Heart right ventricle (tissue), 16 donors: Measurements from ENCODE around the gene TAF12. TPM values are rescaled to one million over a fixed set of nuclear protein-coding genes. Genes with fewer than 3 reads are reported as not detected.

Source experiments
- ATAC-seq, 8 donors: fragments of 200-7000 bp; cut with Tn5 transposase; one replicate each; pipeline ENCODE4 v1.9.1; 2020; ENCODE audit warnings: mild to moderate bottlenecking in 8 of 8, moderate library complexity in 8 of 8, moderate number of reproducible peaks in 1 of 8
- DNase-seq, 2 donors: peaks; one replicate each; pipeline ENCODE4 v3.0.0-alpha.2; 2020
- H3K27ac ChIP-seq, 10 donors: fragments of 200-600 bp; sonication (generic) in 2 of 10; one replicate each; pipeline versions ENCODE4 v1.5.0 to v1.8.0; 2020 to 2022; ENCODE audit warnings: mild to moderate bottlenecking in 3 of 10
- H3K27me3 ChIP-seq, 7 donors: fragments of 200-600 bp; one replicate each; pipeline ENCODE4 v1.8.0; 2021 to 2022; ENCODE audit warnings: mild to moderate bottlenecking in 2 of 7
- H3K36me3 ChIP-seq, 9 donors: fragments of 200-600 bp; sonication (generic) in 1 of 9; one replicate each; pipeline versions ENCODE4 v1.5.0 to v1.8.0; 2020 to 2022; ENCODE audit warnings: mild to moderate bottlenecking in 2 of 9
- H3K4me1 ChIP-seq, 9 donors: fragments of 200-600 bp; sonication (generic) in 1 of 9; one replicate each; pipeline versions ENCODE4 v1.5.0 to v1.8.0; 2020 to 2022; ENCODE audit warnings: mild to moderate bottlenecking in 4 of 9
- H3K4me3 ChIP-seq, 10 donors: fragments of 200-600 bp; sonication (generic) in 2 of 10; one replicate each; pipeline versions ENCODE4 v1.5.0 to v1.8.0; 2020 to 2022; ENCODE audit warnings: mild to moderate bottlenecking in 7 of 10, moderate library complexity in 2 of 10
- H3K9me3 ChIP-seq, 11 donors: fragments of 200-600 bp in 10 of 11; sonication (generic) in 2 of 11; one replicate each; pipeline versions ENCODE4 v1.5.0 to v1.8.0; 2013 to 2022; ENCODE audit warnings: mild to moderate bottlenecking in 2 of 11, control low read depth in 1 of 11, moderate library complexity in 1 of 11
- CTCF ChIP-seq, 9 donors: fragments of 200-600 bp; sonication (generic) in 2 of 9; IDR thresholded peaks; one replicate each; pipeline versions ENCODE4 v1.5.0 to v1.8.0; 2021 to 2022; ENCODE audit warnings: antibody characterized with exemption in 9 of 9, mild to moderate bottlenecking in 5 of 9, moderate library complexity in 1 of 9
- WGBS, 2 donors: extraction: QIAGEN DNeasy Blood & Tissue Kit; methylation state at CpG; one replicate each; pipeline ENCODE4 v1.1.7; 2013; ENCODE audit warnings: inconsistent platforms in 1 of 2; 5-methylcytosine and 5-hydroxymethylcytosine counted together
- intact Hi-C, 10 donors: fragments of 100-400 bp; cut with DNase I; formaldehyde crosslinking; loops; one replicate each; pipeline versions ENCODE4 v1.11.1 to v1.14.2; 2022
- polyA plus RNA-seq, 2 donors: library from polyadenylated mRNA; stranded (reverse); fragments of 200-250 nt; gene quantifications; one replicate each; pipeline ENCODE4 v1.2.3, GENCODE V29; 2013
- total RNA-seq, 10 donors: library from RNA; stranded (reverse); fragmentation: NEBNext Ultra II Directional in 3 of 10; extraction: Animal tissue kit (Norgen Biotek cat#: 25700) in 3 of 10; gene quantifications; one replicate each; pipeline versions ENCODE4 v1.2.1 to v1.2.4, GENCODE V29; 2021 to 2023
- donor health status: Arrhythmogenic right ventricular cardiomyopathy.
- donor health status: ischemic (EF 13 %, LVEDD 7.1; RV severe dilation, severe dysfunction).
- donor health status: healthy with polysubstance abuse.
- donor health status: DM: no; HTN: yes; CAD: no.
- donor health status: DM: no; HTN: no; CAD: no.
- donor health status: ischemic (EF 25% LVEDD 6.9; RV normal size, moderate dysfunction).
- donor health status: ischemic (EF 25% LVEDD 5.7; RV mildly dilated, moderate dysfunction).
- donor health status: healthy.
- donor health status: DM: yes; HTN: yes; CAD: no.
- donor health status: Ischemic cardiomyopathy.
- donor health status: ischemic (EF 35%, LVEDD 5.7; RV mildly dilated, moderate dysfunction).
- donor health status: nonischemic (EF 11% LVEDD 7.7; RV severe dilation, severe dysfunction).
- donor health status: DM: yes; HTN: yes; CAD: no.
- donor health status: PGD.
- donor health status: ischemic (EF 29% LVEDD 5.4; RV normal size, mild dysfunction).
- donor health status: nonischemic (EF 23%, LVEDD 6.1; RV moderate dilation, normal function).

The TAF12 gene
- total and polyA plus RNA-seq, 12 donors: 17.2 to 41.6 (median 20.7) TPM

DNA sequence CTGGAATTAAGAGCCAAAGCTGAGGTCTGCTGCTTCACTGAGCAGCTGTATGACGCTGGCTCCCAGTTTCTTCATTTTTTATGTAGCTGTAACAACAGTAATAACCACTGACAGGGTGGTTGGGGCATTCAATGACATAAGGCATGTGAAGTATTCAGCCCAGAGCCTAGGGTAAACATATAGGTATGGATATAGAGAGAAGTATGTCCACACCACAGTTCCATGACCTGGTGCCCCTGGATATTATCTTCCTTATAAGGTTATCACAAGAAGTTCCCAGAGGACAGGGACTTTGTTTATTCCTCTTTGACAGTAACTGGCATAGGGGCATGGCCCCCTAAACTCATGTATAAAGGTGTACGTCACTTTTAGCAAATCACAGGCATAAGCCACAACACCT is 36.1 kb downstream of the TAF12 start:
- H3K27me3 ChIP-seq: no peaks in the 10 kb centered on the region
- no peaks in the 10 kb centered on the region for H3K9me3 ChIP-seq
- H3K27ac ChIP-seq: no peak overlapping the region
- peaks cover 0 to 10% (median 0%) of the 10 kb centered on the region in 9 donors for H3K4me1 ChIP-seq
- WGBS, 2 donors: 88 to 91% methylated on average over 2 of the region's 2 CpGs
- TF ChIP-seq CTCF (IDR thresholded peaks at IDR 0.05): no peak
- ATAC-seq (no peak), DNase-seq (no peak)
- intact Hi-C loops: loop anchor here in 3 of 10 donors (2.0 to 10.0 kb wide), 3 partner anchors 52 to 242 kb away; partner anchors contain the start of genes PHACTR4 (in 1 of the 3) and TRNAU1AP (in 1 of the 3)
- H3K36me3 ChIP-seq: peaks cover 0 to 97% (median 70%) of the 10 kb centered on the region in 9 donors
- no peak overlapping the region for H3K4me3 ChIP-seq

GRCh38 chr1:28604962-28605361 is 37.9 kb downstream of the TAF12 start:
- no peak for TF ChIP-seq CTCF (IDR thresholded peaks at IDR 0.05)
- Histone ChIP-seq H3K9me3 (no peaks in the 10 kb centered on the region), H3K4me1 (peaks cover 0 to 15% (median 0%) of the 10 kb centered on the region in 9 donors), H3K27me3 (no peaks in the 10 kb centered on the region), H3K4me3 (no peak overlapping the region), H3K36me3 (peaks cover 0 to 92% (median 55%) of the 10 kb centered on the region in 9 donors), H3K27ac (no peak overlapping the region)
- 82 to 92% methylated on average over 6 of the region's 6 CpGs for WGBS, 2 donors
- ATAC-seq (no peak), DNase-seq (no peak)
- intact Hi-C loops: loop anchor here in 8 of 10 donors (2.0 to 10.0 kb wide), 7 partner anchors 50 to 248 kb away; partner anchors contain the start of genes PHACTR4 (in 1 of the 8) and TRNAU1AP (in 1 of the 8)

- H3K27me3 ChIP-seq: no peaks in the 10 kb centered on the region
- no peak overlapping the region for H3K27ac ChIP-seq
- H3K36me3 ChIP-seq: peaks cover 0 to 87% (median 49%) of the 10 kb centered on the region in 9 donors
- intact Hi-C loops: loop anchor here in 8 of 10 donors (2.0 to 10.0 kb wide), 7 partner anchors 50 to 247 kb away; partner anchors contain the start of genes PHACTR4 (in 1 of the 8) and TRNAU1AP (in 1 of the 8)
- H3K4me3 ChIP-seq: no peak overlapping the region
- TF ChIP-seq CTCF (IDR thresholded peaks at IDR 0.05): no peak
- peaks cover 0 to 15% (median 0%) of the 10 kb centered on the region in 9 donors for H3K4me1 ChIP-seq
- no peak for ATAC-seq
- DNase-seq: no peak
- 66 to 79% methylated on average over 5 of the region's 5 CpGs for WGBS, 2 donors
- no peaks in the 10 kb centered on the region for H3K9me3 ChIP-seq
Observed at GRCh38 chr1:28604411-28604810, 38.5 kb downstream of the TAF12 start.

GRCh38 chr1:28602536-28603439 is 40.1 kb downstream of the TAF12 start:
- ATAC-seq: peak in 7 of 8 donors; percentile 43 to 82 (median 74)
- Histone ChIP-seq H3K27me3 (no peaks in the 10 kb centered on the region), H3K36me3 (peaks cover 0 to 71% (median 41%) of the 10 kb centered on the region in 9 donors), H3K9me3 (no peaks in the 10 kb centered on the region), H3K27ac (peak overlapping the region in 1 of 10 donors; percentile 8), H3K4me1 (peaks cover 0 to 15% (median 0%) of the 10 kb centered on the region in 9 donors), H3K4me3 (no peak overlapping the region)
- peak in 8 of 9 donors; percentile 53 to 78 (median 68) for TF ChIP-seq CTCF (IDR thresholded peaks at IDR 0.05)
- 69 to 73% methylated on average over 15 of the region's 15 CpGs for WGBS, 2 donors
- DNase-seq: peak in 1 of 2 donors; percentile 72
- intact Hi-C loops: loop anchor here in 9 of 10 donors (1.0 to 10.0 kb wide), 10 partner anchors 48 to 245 kb away; partner anchors contain the start of genes PHACTR4 (in 1 of the 9) and TRNAU1AP (in 1 of the 9)
